H9 (cell line): ENCODE data around the gene MCHR1. TPM values are rescaled to one million over a fixed set of nuclear protein-coding genes. Genes with fewer than 3 reads are reported as not detected.

Experiments
- DNase-seq: peaks from one replicate; pipeline ENCODE4 v3.0.0-alpha.2; 2017
- H2AFZ ChIP-seq: one replicate; pipeline ENCODE4 v1.6.1; 2013; ENCODE audit warnings: mild to moderate bottlenecking, low read length, control low read depth, moderate library complexity
- H2AK5ac ChIP-seq: 2 replicates; pipeline ENCODE4 v1.6.1; 2013; ENCODE audit warnings: low read length, control low read depth, mixed read lengths; ENCODE audit not compliant: insufficient read length
- H2BK120ac ChIP-seq: one replicate; pipeline ENCODE4 v1.6.1; 2013; ENCODE audit warnings: low read depth, mild to moderate bottlenecking, low read length, control low read depth, inconsistent platforms; ENCODE audit not compliant: poor library complexity, severe bottlenecking
- H2BK12ac ChIP-seq: 2 replicates; pipeline ENCODE4 v1.6.1; 2013; ENCODE audit warnings: low read length, control low read depth, mixed read lengths, low read depth; ENCODE audit not compliant: insufficient read length
- H2BK15ac ChIP-seq: 2 replicates; pipeline ENCODE4 v1.6.1; 2013; ENCODE audit warnings: low read depth, low read length, control low read depth
- H2BK20ac ChIP-seq: one replicate; pipeline ENCODE4 v1.6.1; 2013; ENCODE audit warnings: low read depth, mild to moderate bottlenecking, low read length, control low read depth, inconsistent platforms; ENCODE audit not compliant: poor library complexity, severe bottlenecking
- H2BK5ac ChIP-seq: 2 replicates; pipeline ENCODE4 v1.6.1; 2013; ENCODE audit warnings: low read length, control low read depth, mixed read lengths; ENCODE audit not compliant: insufficient read length
- H3K14ac ChIP-seq: 2 replicates; pipeline ENCODE4 v1.6.1; 2013; ENCODE audit warnings: low read length, control low read depth; ENCODE audit not compliant: insufficient read depth
- H3K18ac ChIP-seq: 2 replicates; pipeline ENCODE4 v1.6.1; 2013; ENCODE audit warnings: low read depth, mild to moderate bottlenecking, mixed read lengths, low read length, control low read depth; ENCODE audit not compliant: insufficient read length
- H3K23ac ChIP-seq: 2 replicates; pipeline ENCODE4 v1.6.1; 2013; ENCODE audit warnings: low read length, control low read depth, mixed read lengths, low read depth; ENCODE audit not compliant: insufficient read length
- H3K23me2 ChIP-seq: 2 replicates; pipeline ENCODE4 v1.6.1; 2013; ENCODE audit warnings: low read depth, mild to moderate bottlenecking, mixed read lengths, low read length, control low read depth; ENCODE audit not compliant: insufficient read length, poor library complexity, severe bottlenecking
- H3K27ac ChIP-seq: 2 replicates; pipeline ENCODE4 v1.5.1; 2013; ENCODE audit warnings: low read length, control low read depth, mixed read lengths, low read depth; ENCODE audit not compliant: insufficient read length
- H3K27me3 ChIP-seq: 2 replicates; pipeline ENCODE4 v1.6.1; 2013; ENCODE audit warnings: low read length, control low read depth, inconsistent platforms; ENCODE audit not compliant: insufficient read depth
- H3K4ac ChIP-seq: 2 replicates; pipeline ENCODE4 v1.6.1; 2013; ENCODE audit warnings: low read depth, mild to moderate bottlenecking, control low read depth, inconsistent platforms, low read length, moderate library complexity
- H3K4me1 ChIP-seq: 2 replicates; pipeline ENCODE4 v1.6.1; 2013; ENCODE audit warnings: low read length, control low read depth, inconsistent platforms; ENCODE audit not compliant: insufficient read depth
- H3K4me2 ChIP-seq: 2 replicates; pipeline ENCODE4 v1.6.1; 2013; ENCODE audit warnings: low read length, control low read depth, mixed read lengths; ENCODE audit not compliant: insufficient read length, insufficient read depth
- H3K56ac ChIP-seq: 2 replicates; pipeline ENCODE4 v1.6.1; 2013; ENCODE audit warnings: low read depth, mild to moderate bottlenecking, mixed read lengths, low read length, control low read depth; ENCODE audit not compliant: insufficient read length
- H3K79me1 ChIP-seq: 2 replicates; pipeline ENCODE4 v1.6.1; 2013; ENCODE audit warnings: low read depth, mild to moderate bottlenecking, moderate library complexity, low read length, control low read depth, inconsistent platforms; ENCODE audit not compliant: insufficient read depth, poor library complexity, severe bottlenecking
- H3K79me2 ChIP-seq: 2 replicates; pipeline ENCODE4 v1.6.1; 2013; ENCODE audit warnings: low read length, control low read depth, inconsistent platforms; ENCODE audit not compliant: insufficient read depth
- H3K9ac ChIP-seq: 2 replicates; pipeline ENCODE4 v1.6.1; 2013; ENCODE audit warnings: low read length, control low read depth, mixed read lengths; ENCODE audit not compliant: insufficient read length; ENCODE audit errors: extremely low read depth
- H3K9me3 ChIP-seq: one replicate; pipeline ENCODE4 v1.6.1; 2013; ENCODE audit warnings: low read depth, low read length, inconsistent platforms; ENCODE audit not compliant: control insufficient read depth
- H3T11ph ChIP-seq: one replicate; pipeline ENCODE4 v1.6.1; 2013; ENCODE audit warnings: mild to moderate bottlenecking, low read length, control low read depth, inconsistent platforms
- H4K20me1 ChIP-seq: one replicate; pipeline ENCODE4 v1.6.1; 2013; ENCODE audit not compliant: control insufficient read depth, insufficient read length, insufficient read depth
- H4K5ac ChIP-seq: 2 replicates; pipeline ENCODE4 v1.6.1; 2013; ENCODE audit warnings: low read depth, mild to moderate bottlenecking, mixed read lengths, low read length, control low read depth; ENCODE audit not compliant: insufficient read length
- H4K8ac ChIP-seq: replicated peaks from 2 replicates; pipeline ENCODE4 v1.6.1; 2013; ENCODE audit warnings: low read length, control low read depth, mixed read lengths, low read depth; ENCODE audit not compliant: insufficient read length
- H4K91ac ChIP-seq: 2 replicates; pipeline ENCODE4 v1.6.1; 2013; ENCODE audit warnings: low read depth, mild to moderate bottlenecking, moderate library complexity, mixed read lengths, low read length, control low read depth; ENCODE audit not compliant: insufficient read length
- H3K27ac Mint-ChIP-seq, 3 experiments: 2 replicates in 2 of 3; 3 replicates in 1 of 3; pipeline ENCODE4 v1.8.0; 2020 to 2021; ENCODE audit warnings: mixed read lengths in 3 of 3, mild to moderate bottlenecking in 1 of 3, moderate library complexity in 1 of 3
- H3K27me3 Mint-ChIP-seq: 2 replicates; pipeline ENCODE4 v1.8.0; 2021; ENCODE audit warnings: low read depth, mild to moderate bottlenecking, moderate library complexity, mixed read lengths
- H3K36me3 Mint-ChIP-seq, 3 experiments: 2 replicates in 2 of 3; 3 replicates in 1 of 3; pipeline ENCODE4 v1.8.0; 2020 to 2021; ENCODE audit warnings: low read depth in 3 of 3, mixed read lengths in 3 of 3; ENCODE audit not compliant: insufficient read depth in 1 of 3
- H3K4me1 Mint-ChIP-seq, 2 experiments: 2 replicates each; pipeline ENCODE4 v1.8.0; 2020; ENCODE audit warnings: mixed read lengths in 2 of 2
- H3K4me3 Mint-ChIP-seq, 2 experiments: 2 replicates in 1 of 2; 3 replicates in 1 of 2; pipeline ENCODE4 v1.8.0; 2020 to 2021; ENCODE audit warnings: mild to moderate bottlenecking in 2 of 2, mixed read lengths in 2 of 2, moderate library complexity in 1 of 2
- H3K9me3 Mint-ChIP-seq, 2 experiments: 2 replicates in 1 of 2; 3 replicates in 1 of 2; pipeline ENCODE4 v1.8.0; 2020; ENCODE audit warnings: mild to moderate bottlenecking in 2 of 2, mixed read lengths in 2 of 2, moderate library complexity in 1 of 2
- WGBS: extraction: QIAGEN DNeasy Blood & Tissue Kit; methylation state at CpG from one replicate; pipeline ENCODE4 v1.1.7; 2013; ENCODE audit warnings: missing lambda C conversion rate, low lambda C conversion rate, mixed read lengths; ENCODE audit not compliant: insufficient read length; ENCODE audit errors: extremely low coverage; 5-methylcytosine and 5-hydroxymethylcytosine counted together
- total RNA-seq: library from RNA; stranded (reverse); gene quantifications from 2 replicates; pipeline ENCODE4 v1.2.1, GENCODE V29; 2021
- TF ChIP-seq, protein P1 (sequence below): fragments of 200-600 bp; sonication (generic); conservative IDR thresholded peaks from 3 replicates; pipeline ENCODE4 v1.8.0; 2021; ENCODE audit warnings: antibody characterized with exemption, mild to moderate bottlenecking

Gene MCHR1
- total RNA-seq, 1 experiment from 2014 or later, result 2.9 TPM

- peaks cover 6 to 15% (median 8%) of the 10 kb centered on the region in 3 experiments for H3K36me3 Mint-ChIP-seq
- peaks cover 2% of the 10 kb centered on the region; the same call in 1 of the 2 replicates for H3K27me3 Mint-ChIP-seq
- Histone ChIP-seq H3K27me3 (no peaks in the 10 kb centered on the region), H3T11ph (no peak overlapping the region), H3K14ac (no peak overlapping the region), H3K23ac (no peak overlapping the region), H4K20me1 (no peaks in the 10 kb centered on the region), H2AFZ (no peak overlapping the region), H2BK120ac (no peak overlapping the region), H3K27ac (no peak overlapping the region), H3K79me2 (no peaks in the 10 kb centered on the region), H3K4ac (no peak overlapping the region), H2BK15ac (no peak overlapping the region), H3K4me1 (peaks cover 2% of the 10 kb centered on the region; the same call in 1 of the 2 replicates), H2AK5ac (no peak overlapping the region), H2BK20ac (no peak overlapping the region), H3K9ac (no peak overlapping the region), H3K56ac (no peak overlapping the region), H2BK5ac (no peak overlapping the region), H4K5ac (no peak overlapping the region), H3K18ac (no peak overlapping the region), H3K23me2 (no peaks in the 10 kb centered on the region), H4K91ac (no peak overlapping the region), H2BK12ac (no peak overlapping the region), H3K79me1 (no peaks in the 10 kb centered on the region), H3K9me3 (no peaks in the 10 kb centered on the region), H4K8ac (no peak overlapping the region), H3K4me2 (no peak overlapping the region)
- no peak overlapping the region for H3K4me3 Mint-ChIP-seq
- peaks cover 15 to 38% of the 10 kb centered on the region in 2 experiments for H3K4me1 Mint-ChIP-seq
- TF ChIP-seq, protein P1, sequence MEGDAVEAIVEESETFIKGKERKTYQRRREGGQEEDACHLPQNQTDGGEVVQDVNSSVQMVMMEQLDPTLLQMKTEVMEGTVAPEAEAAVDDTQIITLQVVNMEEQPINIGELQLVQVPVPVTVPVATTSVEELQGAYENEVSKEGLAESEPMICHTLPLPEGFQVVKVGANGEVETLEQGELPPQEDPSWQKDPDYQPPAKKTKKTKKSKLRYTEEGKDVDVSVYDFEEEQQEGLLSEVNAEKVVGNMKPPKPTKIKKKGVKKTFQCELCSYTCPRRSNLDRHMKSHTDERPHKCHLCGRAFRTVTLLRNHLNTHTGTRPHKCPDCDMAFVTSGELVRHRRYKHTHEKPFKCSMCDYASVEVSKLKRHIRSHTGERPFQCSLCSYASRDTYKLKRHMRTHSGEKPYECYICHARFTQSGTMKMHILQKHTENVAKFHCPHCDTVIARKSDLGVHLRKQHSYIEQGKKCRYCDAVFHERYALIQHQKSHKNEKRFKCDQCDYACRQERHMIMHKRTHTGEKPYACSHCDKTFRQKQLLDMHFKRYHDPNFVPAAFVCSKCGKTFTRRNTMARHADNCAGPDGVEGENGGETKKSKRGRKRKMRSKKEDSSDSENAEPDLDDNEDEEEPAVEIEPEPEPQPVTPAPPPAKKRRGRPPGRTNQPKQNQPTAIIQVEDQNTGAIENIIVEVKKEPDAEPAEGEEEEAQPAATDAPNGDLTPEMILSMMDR, result no peak
- no peak for DNase-seq
- no peak overlapping the region for H3K27ac Mint-ChIP-seq
- WGBS, result no CpG with 5 or more reads among the region's 2 CpGs
- peaks cover 15 to 18% of the 10 kb centered on the region in 2 experiments for H3K9me3 Mint-ChIP-seq
Observed at GRCh38 chr22:40707154-40707553, 27.9 kb downstream of the MCHR1 start.
